Measurements from ENCODE around the gene AFF2.

DNA sequence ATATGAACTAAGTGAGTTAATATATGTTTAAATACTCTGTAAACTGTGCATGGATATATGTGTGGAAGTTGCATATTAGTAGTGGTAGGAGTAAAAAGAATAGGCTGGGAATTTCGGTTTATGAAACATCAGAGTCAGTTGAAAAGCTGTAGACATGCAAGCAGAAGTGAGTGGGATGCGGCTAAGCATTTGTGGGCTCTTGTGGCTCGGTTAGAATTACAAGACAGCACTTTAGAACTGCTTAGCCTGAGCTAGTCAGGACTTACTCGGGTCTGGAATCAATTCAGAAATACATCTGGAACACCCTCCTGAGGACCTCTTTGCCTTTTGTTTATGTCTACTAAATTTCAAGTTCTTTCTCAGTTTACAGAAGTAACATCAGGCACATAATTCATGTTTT is 93.6 kb downstream of the AFF2 start:
- TF ChIP-seq POLR2AphosphoS5 (IDR thresholded peaks at IDR 0.05) (no peak), POLR2A (IDR thresholded peaks at IDR 0.05) (no peak)
- TF ChIP-seq, protein P1, sequence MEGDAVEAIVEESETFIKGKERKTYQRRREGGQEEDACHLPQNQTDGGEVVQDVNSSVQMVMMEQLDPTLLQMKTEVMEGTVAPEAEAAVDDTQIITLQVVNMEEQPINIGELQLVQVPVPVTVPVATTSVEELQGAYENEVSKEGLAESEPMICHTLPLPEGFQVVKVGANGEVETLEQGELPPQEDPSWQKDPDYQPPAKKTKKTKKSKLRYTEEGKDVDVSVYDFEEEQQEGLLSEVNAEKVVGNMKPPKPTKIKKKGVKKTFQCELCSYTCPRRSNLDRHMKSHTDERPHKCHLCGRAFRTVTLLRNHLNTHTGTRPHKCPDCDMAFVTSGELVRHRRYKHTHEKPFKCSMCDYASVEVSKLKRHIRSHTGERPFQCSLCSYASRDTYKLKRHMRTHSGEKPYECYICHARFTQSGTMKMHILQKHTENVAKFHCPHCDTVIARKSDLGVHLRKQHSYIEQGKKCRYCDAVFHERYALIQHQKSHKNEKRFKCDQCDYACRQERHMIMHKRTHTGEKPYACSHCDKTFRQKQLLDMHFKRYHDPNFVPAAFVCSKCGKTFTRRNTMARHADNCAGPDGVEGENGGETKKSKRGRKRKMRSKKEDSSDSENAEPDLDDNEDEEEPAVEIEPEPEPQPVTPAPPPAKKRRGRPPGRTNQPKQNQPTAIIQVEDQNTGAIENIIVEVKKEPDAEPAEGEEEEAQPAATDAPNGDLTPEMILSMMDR (IDR thresholded peaks at IDR 0.05) = no peak

Data from upper lobe of left lung (tissue), 4 donors.